Tibial nerve (tissue), 4 donors: ENCODE results near the gene FAM9C.

Experiments used
- CTCF ChIP-seq, 5 experiments: fragments of 200-600 bp in 3 of 5; fragments of 450-650 bp in 2 of 5; sonication (generic) in 3 of 5; IDR thresholded peaks; one replicate each; pipeline ENCODE4 v1.5.1; 2016 to 2019; ENCODE audit warnings: antibody characterized with exemption in 5 of 5, mild to moderate bottlenecking in 3 of 5, moderate library complexity in 2 of 5
- EP300 ChIP-seq, 2 donors: sonication (generic); formaldehyde crosslinking; IDR thresholded peaks; one replicate each; pipeline ENCODE4 v1.6.1; 2017; ENCODE audit warnings: antibody characterized with exemption in 2 of 2, mild to moderate bottlenecking in 1 of 2
- POLR2A ChIP-seq, 2 donors: fragments of 450-650 bp; IDR thresholded peaks; one replicate each; pipeline ENCODE4 v1.6.1; 2017; ENCODE audit warnings: antibody characterized with exemption in 2 of 2, mild to moderate bottlenecking in 2 of 2, moderate library complexity in 2 of 2

DNA sequence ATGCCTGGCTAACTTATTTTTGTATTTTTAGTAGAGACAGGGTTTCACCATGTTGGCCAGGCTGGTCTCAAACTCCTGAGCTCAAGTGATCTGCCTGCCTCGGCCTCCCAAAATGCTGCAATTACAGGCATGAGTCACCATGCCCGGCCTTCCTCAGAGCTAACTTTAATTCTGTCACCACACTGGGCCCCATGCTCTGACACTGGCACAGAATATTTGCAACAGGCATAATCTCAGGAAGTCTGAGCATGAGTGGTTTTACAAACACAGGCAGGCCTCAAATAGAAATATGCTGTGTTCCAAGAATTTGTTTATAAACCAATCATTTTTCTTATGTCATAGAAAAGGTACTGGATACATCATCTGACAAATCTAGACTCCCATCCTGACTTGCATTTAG is 32.7 kb upstream of the FAM9C start:
- no peak for TF ChIP-seq EP300 (IDR thresholded peaks at IDR 0.05)
- no peak for TF ChIP-seq CTCF (IDR thresholded peaks at IDR 0.05)
- TF ChIP-seq POLR2A (IDR thresholded peaks at IDR 0.05) = no peak
